C4-2B (cell line): ENCODE results near the gene SOX5.

Source experiments
- CTCF ChIP-seq: fragments of 450-650 bp; conservative IDR thresholded peaks from 2 replicates; pipeline ENCODE4 v1.5.1; 2017; ENCODE audit warnings: mild to moderate bottlenecking
- ZFX ChIP-seq: fragments of 450-650 bp; IDR thresholded peaks from 2 replicates; pipeline ENCODE4 v1.6.1; 2017

DNA sequence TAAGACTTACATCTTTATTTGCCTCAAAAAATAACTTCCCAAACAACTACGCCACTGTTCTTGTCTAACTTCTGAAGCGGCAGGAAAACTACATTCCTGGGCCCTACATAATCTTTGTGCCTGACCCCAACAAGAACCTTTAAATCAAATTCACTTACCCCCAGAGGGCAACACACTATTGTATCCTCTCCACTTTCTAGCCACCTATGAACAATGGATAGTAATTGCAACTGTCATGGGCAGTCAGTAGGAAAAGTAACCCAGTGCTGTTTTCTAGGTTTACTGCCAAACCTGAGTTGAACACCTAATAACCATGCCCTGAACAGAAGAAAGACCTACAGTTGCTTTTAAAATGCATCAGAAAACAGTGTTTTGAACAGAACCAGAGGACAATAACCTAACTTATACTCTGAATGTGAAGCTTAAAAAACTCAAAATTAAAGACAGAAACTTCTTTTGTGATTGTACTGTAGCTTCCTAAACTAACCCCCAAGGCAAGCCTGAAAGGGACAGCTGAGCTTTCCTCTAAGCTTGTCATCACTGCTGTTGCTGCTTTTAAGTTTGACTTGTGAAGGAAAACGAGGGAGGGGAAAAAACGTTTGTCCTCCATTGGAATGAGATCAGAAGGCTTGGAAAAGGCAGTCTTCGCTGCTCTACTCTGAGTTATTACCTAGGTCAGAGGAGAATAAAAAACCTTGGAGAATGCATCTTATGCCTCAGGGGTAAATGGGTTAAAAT is 195.7 kb downstream of the SOX5 start:
- TF ChIP-seq CTCF: no peak
- no peak for TF ChIP-seq ZFX
